Measurements from ENCODE around the gene NOP9.
"Not testable (repeated sequence)": the region's sequence is repeated elsewhere in the genome, so short reads cannot be mapped to it uniquely, and the experiment has no call there.

The NOP9 gene

GRCh38 chr14:24349742-24350141, 50.1 kb downstream of the NOP9 start:
- no peak for DNase-seq (ENCODE audit: low spot score)

- DNase-seq (ENCODE audit: low spot score) = no peak
These were observed 51.9 kb downstream of the NOP9 start for GRCh38 chr14:24351517-24351916.

GRCh38 chr14:24353559-24354481, 54.2 kb downstream of the NOP9 start:
- DNase-seq (ENCODE audit: low spot score) = no peak

- not testable (repeated sequence) for DNase-seq (ENCODE audit: low spot score)
These were observed 54.8 kb downstream of the NOP9 start for GRCh38 chr14:24354482-24354825.

GRCh38 chr14:24355009-24355408, 55.4 kb downstream of the NOP9 start:
- DNase-seq (ENCODE audit: low spot score) = no peak

GRCh38 chr14:24356208-24356607, 56.6 kb downstream of the NOP9 start:
- no peak for DNase-seq (ENCODE audit: low spot score)

Data from cerebellar cortex (tissue), 1 donor.